Ovary (tissue), 9 donors: ENCODE measurements around the gene ETFA. TPM values are rescaled to one million over a fixed set of nuclear protein-coding genes. Genes with fewer than 3 reads are reported as not detected.
"Not testable (repeated sequence)": the region's sequence is repeated elsewhere in the genome, so short reads cannot be mapped to it uniquely, and the experiment has no call there.

Experiments used
- DNase-seq, 5 donors: peaks; one replicate each; pipeline ENCODE4 v3.0.0-alpha.2; 2019 to 2020
- H3K27ac ChIP-seq, 2 donors: fragments of 200-600 bp; one replicate each; pipeline versions ENCODE4 v1.5.1 to v1.8.0; 2019 to 2022
- H3K27me3 ChIP-seq: fragments of 200-600 bp; one replicate; pipeline ENCODE4 v1.8.0; 2022
- H3K36me3 ChIP-seq: fragments of 200-600 bp; sonication (generic); one replicate; pipeline ENCODE4 v1.5.1; 2019
- H3K4me1 ChIP-seq: one replicate; pipeline ENCODE4 v1.8.1; 2013; ENCODE audit warnings: mild to moderate bottlenecking, moderate library complexity; ENCODE audit not compliant: insufficient read depth
- H3K4me3 ChIP-seq: fragments of 200-600 bp; sonication (generic); one replicate; pipeline ENCODE4 v1.5.1; 2017
- H3K9me3 ChIP-seq, 2 donors: fragments of 200-600 bp in 1 of 2; sonication (generic) in 1 of 2; one replicate each; pipeline versions ENCODE4 v1.5.1 to v1.8.1; 2013 to 2019; ENCODE audit warnings: mild to moderate bottlenecking in 1 of 2, moderate library complexity in 1 of 2
- EP300 ChIP-seq: sonication (generic); formaldehyde crosslinking; IDR thresholded peaks from one replicate; pipeline ENCODE4 v1.6.1; 2017; ENCODE audit warnings: antibody characterized with exemption
- POLR2A ChIP-seq: fragments of 450-650 bp; IDR thresholded peaks from one replicate; pipeline ENCODE4 v1.6.1; 2017; ENCODE audit warnings: antibody characterized with exemption, mild to moderate bottlenecking, moderate library complexity
- WGBS, 3 donors: extraction: QIAGEN DNeasy Blood & Tissue Kit in 1 of 3; methylation state at CpG; one replicate each; pipeline versions ENCODE4 v1.1.5 to v1.1.7; 2013 to 2017; 5-methylcytosine and 5-hydroxymethylcytosine counted together
- intact Hi-C, 4 donors: fragments of 100-400 bp; cut with DNase I; formaldehyde crosslinking; loops; one replicate each; pipeline versions ENCODE4 v1.11.0 to v1.15.1; 2022 to 2023
- polyA plus RNA-seq, 2 donors: library from polyadenylated mRNA; stranded (reverse); fragments of 200-250 nt in 1 of 2; fragments of 350-450 nt in 1 of 2; fragmentation: Illumina TruSeq in 1 of 2; extraction: RNeasy Lipid Tissue Mini Kit (QIAGEN cat#74804) in 1 of 2; gene quantifications; one replicate each; pipeline ENCODE4 v1.2.3, GENCODE V29; 2013 to 2014
- total RNA-seq, 7 donors: library from RNA; depleted of rRNA in 2 of 7; stranded (reverse); fragments of >200 nt in 2 of 7; fragmentation: NEBNext Ultra II Directional in 3 of 7; extraction: Animal tissue kit (Norgen Biotek cat#: 25700) in 3 of 7; gene quantifications; one replicate each; pipeline versions ENCODE4 v1.1.0 to v1.2.4, GENCODE V29; 2016 to 2023
- TF ChIP-seq, protein P1 (sequence below), 3 donors: fragments of 450-650 bp in 2 of 3; fragments of 200-600 bp in 1 of 3; IDR thresholded peaks; one replicate each; pipeline versions ENCODE4 v1.5.1 to v1.8.0; 2016 to 2022; ENCODE audit warnings: antibody characterized with exemption in 3 of 3, mild to moderate bottlenecking in 1 of 3
- donor health status: DM: no; HTN: no; CAD: no; lungs with moderate emphysema.
- donor health status: DM: no; HTN: no; CAD: no.
- donor health status: Bipolar disorder and iron deficiency.
- donor health status: DM: yes; HTN: yes; CAD: no.
- donor health status: DM: no; HTN: no; CAD: no.
- donor health status: DM: yes; HTN: yes; CAD: no.

Gene ETFA
- total and polyA plus RNA-seq, 9 donors = 45.8 to 97.4 (median 71.7) TPM

DNA sequence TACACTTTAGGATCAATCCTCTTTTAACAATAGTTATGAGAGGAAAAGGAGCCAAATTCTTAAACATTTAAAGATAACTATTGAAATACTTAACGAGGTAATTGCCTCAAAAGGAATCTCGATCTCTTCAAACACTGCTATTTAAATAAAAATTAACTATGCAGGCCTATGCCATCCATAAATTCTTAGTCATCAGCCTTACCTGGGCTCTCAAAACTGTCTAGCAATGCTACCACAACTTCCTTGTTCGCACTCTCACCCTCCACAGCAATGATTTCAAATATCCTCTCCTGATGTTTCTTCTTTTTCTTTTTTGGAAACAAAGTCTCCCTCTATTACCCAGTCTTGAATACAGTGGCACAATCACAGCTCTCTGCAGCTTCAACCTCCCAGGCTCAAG lies 12.3 kb downstream of the ETFA start:
- no peaks in the 10 kb centered on the region for H3K27me3 ChIP-seq
- H3K4me3 ChIP-seq = no peak overlapping the region
- WGBS, 3 donors = 72 to 74% (median 73%) methylated on average over 3 of the region's 3 CpGs
- DNase-seq = no peak
- no peak overlapping the region for H3K27ac ChIP-seq
- H3K9me3 ChIP-seq = no peaks in the 10 kb centered on the region
- intact Hi-C loops = loop anchor here in 1 of 4 donors (2.0 kb wide), 1 partner anchor 76 kb away; no protein-coding TSS in a partner anchor
- no peak for TF ChIP-seq EP300
- TF ChIP-seq, protein P1, sequence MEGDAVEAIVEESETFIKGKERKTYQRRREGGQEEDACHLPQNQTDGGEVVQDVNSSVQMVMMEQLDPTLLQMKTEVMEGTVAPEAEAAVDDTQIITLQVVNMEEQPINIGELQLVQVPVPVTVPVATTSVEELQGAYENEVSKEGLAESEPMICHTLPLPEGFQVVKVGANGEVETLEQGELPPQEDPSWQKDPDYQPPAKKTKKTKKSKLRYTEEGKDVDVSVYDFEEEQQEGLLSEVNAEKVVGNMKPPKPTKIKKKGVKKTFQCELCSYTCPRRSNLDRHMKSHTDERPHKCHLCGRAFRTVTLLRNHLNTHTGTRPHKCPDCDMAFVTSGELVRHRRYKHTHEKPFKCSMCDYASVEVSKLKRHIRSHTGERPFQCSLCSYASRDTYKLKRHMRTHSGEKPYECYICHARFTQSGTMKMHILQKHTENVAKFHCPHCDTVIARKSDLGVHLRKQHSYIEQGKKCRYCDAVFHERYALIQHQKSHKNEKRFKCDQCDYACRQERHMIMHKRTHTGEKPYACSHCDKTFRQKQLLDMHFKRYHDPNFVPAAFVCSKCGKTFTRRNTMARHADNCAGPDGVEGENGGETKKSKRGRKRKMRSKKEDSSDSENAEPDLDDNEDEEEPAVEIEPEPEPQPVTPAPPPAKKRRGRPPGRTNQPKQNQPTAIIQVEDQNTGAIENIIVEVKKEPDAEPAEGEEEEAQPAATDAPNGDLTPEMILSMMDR (IDR thresholded peaks at IDR 0.05) = no peak
- TF ChIP-seq POLR2A = no peak
- H3K4me1 ChIP-seq = peaks cover 5% of the 10 kb centered on the region
- H3K36me3 ChIP-seq = no peaks in the 10 kb centered on the region

DNA sequence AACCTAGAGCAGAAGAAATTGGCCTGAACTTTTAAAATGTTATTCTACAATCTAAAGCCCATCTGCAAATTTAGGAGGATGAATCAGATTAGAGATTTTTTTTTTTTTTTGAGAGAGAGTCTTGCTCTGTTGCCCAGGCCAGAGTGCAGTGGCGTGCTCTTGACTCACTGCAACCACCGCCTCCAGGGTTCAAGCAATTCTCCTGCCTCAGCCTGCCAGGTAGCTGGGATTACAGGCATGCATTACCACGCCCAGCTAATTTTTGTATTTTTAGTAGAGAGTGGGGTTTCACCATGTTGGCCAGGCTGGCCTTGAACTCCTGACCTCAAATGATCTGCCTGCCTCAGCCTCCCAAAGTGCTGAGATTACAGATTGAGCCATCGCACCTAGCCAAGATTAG lies 13.3 kb downstream of the ETFA start:
- H3K27me3 ChIP-seq, H3K27ac ChIP-seq, H3K4me1 ChIP-seq, DNase-seq, H3K9me3 ChIP-seq, H3K4me3 ChIP-seq, H3K36me3 ChIP-seq: not testable (repeated sequence)
- WGBS, 3 donors = 96% methylated on average over 4 of the region's 4 CpGs
- intact Hi-C loops = loop anchor here in 1 of 4 donors (2.0 kb wide), 1 partner anchor 75 kb away; no protein-coding TSS in a partner anchor

DNA sequence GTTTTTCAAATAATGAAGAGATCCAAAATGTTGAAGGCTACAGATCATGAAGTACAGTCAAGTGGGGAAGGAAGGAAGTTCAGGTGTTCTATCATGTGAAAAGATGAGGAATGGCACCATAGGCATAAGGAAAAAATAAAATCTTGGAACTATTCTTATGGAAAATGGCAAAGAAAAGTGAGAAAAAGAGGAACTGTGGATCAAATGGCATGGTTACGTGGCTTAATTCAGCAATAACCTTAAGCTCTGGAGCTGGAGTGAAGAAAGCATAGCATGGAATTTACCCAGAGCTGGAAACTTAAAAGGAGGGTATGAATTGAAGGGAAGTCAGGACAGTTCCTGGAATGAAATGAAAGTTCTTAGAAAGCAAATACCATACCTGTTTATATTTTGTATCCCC lies 14.4 kb downstream of the ETFA start:
- H3K9me3 ChIP-seq = no peaks in the 10 kb centered on the region
- H3K36me3 ChIP-seq = no peaks in the 10 kb centered on the region
- DNase-seq = no peak
- no peak overlapping the region for H3K27ac ChIP-seq
- no peak overlapping the region for H3K4me3 ChIP-seq
- intact Hi-C loops = no loop called here
- TF ChIP-seq POLR2A (no peak), EP300 (no peak)
- TF ChIP-seq, protein P1 (IDR thresholded peaks at IDR 0.05) = no peak
- WGBS, 3 donors = 96 to 98% (median 98%) methylated on average over 1 of the region's 1 CpG
- H3K27me3 ChIP-seq = no peaks in the 10 kb centered on the region
- peaks cover 5% of the 10 kb centered on the region for H3K4me1 ChIP-seq

DNA sequence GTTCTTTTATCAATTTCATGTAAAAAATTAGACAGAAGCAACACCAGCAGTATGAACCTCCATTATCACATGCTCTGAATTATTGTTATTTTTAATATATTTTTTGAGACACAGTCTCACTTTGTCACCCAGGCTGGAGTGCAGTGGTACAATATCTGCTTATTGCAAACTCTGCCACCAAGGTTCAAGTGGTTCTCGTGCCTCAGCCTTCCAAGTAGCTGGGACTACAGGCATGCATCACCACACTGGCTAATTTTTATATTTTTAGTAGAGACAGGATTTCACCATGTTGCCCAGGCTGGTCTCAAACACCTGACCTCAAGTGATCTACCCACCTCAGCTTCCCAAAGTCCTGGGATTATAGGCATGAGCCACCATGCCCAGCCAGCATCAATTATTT lies 16.8 kb downstream of the ETFA start:
- H3K27me3 ChIP-seq, H3K4me1 ChIP-seq, H3K9me3 ChIP-seq, H3K27ac ChIP-seq, H3K4me3 ChIP-seq, intact Hi-C loops, H3K36me3 ChIP-seq, DNase-seq: not testable (repeated sequence)
- WGBS, 3 donors = 96 to 97% (median 96%) methylated on average over 1 of the region's 1 CpG

GRCh38 chr15:76293361-76293760 lies 17.9 kb downstream of the ETFA start:
- 22 to 39% (median 23%) methylated on average over 1 of the region's 1 CpG for WGBS, 3 donors
- TF ChIP-seq EP300 (no peak), POLR2A (no peak)
- TF ChIP-seq, protein P1 (IDR thresholded peaks at IDR 0.05) = no peak
- Histone ChIP-seq H3K36me3 (no peaks in the 10 kb centered on the region), H3K27ac (no peak overlapping the region), H3K9me3 (no peaks in the 10 kb centered on the region), H3K27me3 (no peaks in the 10 kb centered on the region), H3K4me3 (no peak overlapping the region), H3K4me1 (peaks cover 3% of the 10 kb centered on the region)
- intact Hi-C loops = no loop called here
- DNase-seq = no peak

DNA sequence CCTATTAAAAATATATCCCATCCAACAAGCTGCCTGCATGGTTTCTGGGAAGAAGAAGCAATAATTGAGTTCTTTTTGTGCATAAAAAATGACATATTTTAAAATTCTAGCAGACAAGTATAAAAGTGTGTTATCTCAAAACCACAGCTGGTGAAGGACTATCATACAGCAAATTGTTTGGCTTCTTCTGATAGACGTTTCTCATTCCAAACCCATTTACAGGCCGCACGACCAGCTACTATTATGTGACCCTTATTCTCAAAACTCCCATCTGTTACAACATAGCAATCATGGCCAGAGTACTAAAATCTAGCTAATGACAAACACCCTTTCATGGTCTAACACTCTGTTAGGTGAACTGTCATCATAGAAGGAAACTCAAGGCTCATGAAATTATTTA lies 21.7 kb downstream of the ETFA start:
- Histone ChIP-seq H3K27ac (no peak overlapping the region), H3K36me3 (no peaks in the 10 kb centered on the region), H3K4me3 (no peak overlapping the region), H3K4me1 (peaks cover 2% of the 10 kb centered on the region), H3K9me3 (no peaks in the 10 kb centered on the region), H3K27me3 (no peaks in the 10 kb centered on the region)
- intact Hi-C loops = no loop called here
- TF ChIP-seq EP300 (no peak), POLR2A (no peak)
- TF ChIP-seq, protein P1 (IDR thresholded peaks at IDR 0.05) = no peak
- 9 to 34% (median 15%) methylated on average over 3 of the region's 3 CpGs for WGBS, 3 donors
- no peak for DNase-seq
